NK-92 (cell line): ENCODE results near the gene BMP6.

Experiments used
- DNase-seq: peaks from one replicate; lab custom pipeline; 2025; ENCODE audit not compliant: unreplicated experiment; lab: John Stamatoyannopoulos, UW

Gene BMP6

DNA sequence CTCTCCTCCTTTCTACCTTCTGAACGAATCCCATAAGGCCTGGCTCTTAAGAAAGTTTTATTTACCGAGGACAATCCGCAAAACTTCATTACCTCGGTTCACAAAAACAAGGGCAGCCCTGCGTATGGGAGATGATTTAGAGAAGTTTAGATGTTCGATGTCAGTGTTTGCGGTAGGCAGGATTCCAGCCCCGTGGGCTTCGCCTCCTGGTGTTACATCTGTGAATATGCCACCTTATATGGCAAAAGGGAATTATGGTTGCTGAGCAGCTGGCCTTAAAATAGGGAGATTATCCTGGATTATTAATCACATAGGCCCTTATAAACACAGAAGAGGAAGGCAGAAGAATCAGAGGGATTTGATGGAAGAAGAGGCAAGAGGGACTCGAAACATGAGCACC lies 21.1 kb downstream of the BMP6 start:
- DNase-seq = no peak

DNA sequence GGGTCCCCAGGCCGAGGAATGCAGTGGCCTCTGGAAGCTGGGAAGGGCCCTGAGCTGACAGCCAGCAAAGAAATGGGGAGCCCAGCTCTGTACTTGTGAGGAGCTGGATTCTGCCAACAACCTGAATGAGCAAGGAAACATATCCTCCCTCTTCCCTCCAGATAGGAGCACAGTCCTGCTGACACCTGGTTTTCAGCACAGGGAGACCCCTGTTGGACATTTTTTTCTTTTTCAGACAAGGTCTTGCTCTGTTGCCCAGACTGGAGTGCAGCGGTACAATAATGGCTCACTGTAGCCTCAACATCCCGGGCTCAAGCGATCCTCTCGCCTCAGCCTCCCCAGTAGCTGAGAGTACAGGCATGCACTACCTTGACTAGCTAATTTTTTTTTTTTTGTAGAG lies 21.5 kb downstream of the BMP6 start:
- DNase-seq = no peak

- no peak for DNase-seq
Observed at GRCh38 chr6:7747901-7748504, 22.1 kb downstream of the BMP6 start.

GRCh38 chr6:7749478-7749877 lies 23.6 kb downstream of the BMP6 start:
- no peak for DNase-seq

GRCh38 chr6:7750197-7750596 lies 24.3 kb downstream of the BMP6 start:
- DNase-seq = no peak

DNA sequence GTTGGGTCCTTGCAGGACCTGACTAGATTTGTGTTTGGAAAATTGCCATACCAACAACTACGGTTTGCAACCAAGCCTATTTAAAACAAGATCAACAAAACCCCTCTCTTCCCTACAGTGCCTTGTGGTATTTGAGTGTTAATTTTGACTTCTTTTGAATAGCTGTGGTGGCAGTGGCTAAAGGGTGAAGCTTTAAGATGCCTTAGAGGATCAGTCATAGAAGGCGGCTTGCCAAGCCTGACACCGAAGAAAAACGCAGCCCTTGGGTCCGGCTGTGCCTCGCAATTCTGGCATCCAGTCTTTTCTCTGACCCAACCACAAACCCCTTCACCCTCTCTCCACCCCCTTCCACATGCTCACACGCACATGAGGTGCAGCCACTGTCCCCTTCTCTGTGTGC lies 32.6 kb downstream of the BMP6 start:
- DNase-seq = no peak

GRCh38 chr6:7759320-7759719 lies 33.4 kb downstream of the BMP6 start:
- DNase-seq = no peak

GRCh38 chr6:7761051-7761450 lies 35.2 kb downstream of the BMP6 start:
- DNase-seq = no peak

- no peak for DNase-seq
Observed at GRCh38 chr6:7762760-7763159, 36.9 kb downstream of the BMP6 start.

DNA sequence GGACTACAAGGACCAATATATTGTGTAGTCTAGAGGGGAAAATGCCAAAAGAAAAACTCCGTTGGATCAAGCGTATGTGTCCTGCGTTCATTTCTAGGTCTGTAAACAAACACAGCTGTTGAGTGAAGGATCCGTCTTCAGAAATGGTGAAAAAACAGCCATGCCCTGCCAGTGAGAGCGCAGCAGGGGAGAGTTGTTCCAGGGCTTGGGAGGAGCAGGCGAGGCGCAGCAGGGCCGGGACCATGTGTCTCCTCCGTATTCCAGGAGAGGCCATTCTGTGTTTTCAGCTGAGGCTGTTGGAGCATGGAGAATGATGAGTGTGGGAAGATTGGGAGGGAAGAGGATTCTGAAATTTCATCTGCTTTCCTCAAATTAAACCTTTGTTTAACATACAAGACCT lies 38.0 kb downstream of the BMP6 start:
- DNase-seq = no peak

DNA sequence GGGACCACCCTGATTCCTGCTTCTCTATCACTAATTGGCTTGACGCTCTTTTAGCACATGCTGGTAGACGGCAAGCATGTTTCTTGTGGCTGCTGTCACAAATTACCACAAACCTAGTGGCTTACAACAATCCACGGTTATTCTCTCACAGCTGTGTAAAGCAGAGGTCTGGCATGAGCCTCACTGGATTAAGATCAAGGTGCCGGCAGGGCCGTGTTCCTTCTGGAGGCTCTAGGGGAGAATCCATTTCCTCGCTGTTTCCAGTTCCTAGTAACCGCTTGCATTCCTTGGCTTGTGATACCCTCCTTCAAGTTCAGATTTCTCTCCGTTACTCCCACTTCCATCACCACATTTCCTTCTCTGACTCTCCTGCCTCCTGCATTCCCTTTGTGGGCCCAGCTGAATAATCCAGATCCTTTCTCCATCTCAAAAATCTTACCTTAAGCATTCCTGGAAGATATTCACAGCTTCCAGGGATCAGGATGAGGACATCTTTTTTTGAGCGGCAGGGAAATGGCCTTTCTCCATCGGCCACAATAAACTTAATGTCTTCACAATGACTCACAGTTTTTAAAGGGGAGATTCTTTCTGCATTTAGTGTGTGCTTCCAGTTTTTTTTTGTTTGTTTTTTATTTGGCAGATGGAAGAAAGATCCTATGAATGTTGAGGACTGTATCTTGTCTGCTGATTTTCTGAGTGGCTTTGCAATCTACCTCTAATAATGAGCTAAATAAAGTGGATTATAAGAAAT lies 39.9 kb downstream of the BMP6 start:
- no peak for DNase-seq

DNA sequence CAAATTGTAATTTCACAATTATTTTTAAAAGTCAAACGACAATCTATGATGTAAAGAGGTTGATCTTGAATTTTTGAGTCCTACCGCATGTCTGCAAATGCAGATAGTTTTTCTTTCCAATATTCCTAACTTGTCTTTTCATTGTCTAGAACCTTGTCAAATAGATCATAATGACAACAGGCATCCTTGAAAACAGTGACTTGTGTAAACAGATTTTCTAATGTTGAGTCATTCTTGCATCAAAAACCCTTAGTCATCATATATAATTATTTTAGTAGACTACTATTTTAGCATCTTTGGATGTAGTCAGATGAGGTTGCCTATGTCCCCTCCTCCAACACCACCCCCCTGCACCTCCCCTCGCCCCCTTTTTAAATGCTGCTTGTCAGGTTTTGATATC lies 43.8 kb downstream of the BMP6 start:
- no peak for DNase-seq

GRCh38 chr6:7770111-7770510 lies 44.2 kb downstream of the BMP6 start:
- no peak for DNase-seq

- no peak for DNase-seq
Observed at GRCh38 chr6:7770601-7771000, 44.7 kb downstream of the BMP6 start.

DNA sequence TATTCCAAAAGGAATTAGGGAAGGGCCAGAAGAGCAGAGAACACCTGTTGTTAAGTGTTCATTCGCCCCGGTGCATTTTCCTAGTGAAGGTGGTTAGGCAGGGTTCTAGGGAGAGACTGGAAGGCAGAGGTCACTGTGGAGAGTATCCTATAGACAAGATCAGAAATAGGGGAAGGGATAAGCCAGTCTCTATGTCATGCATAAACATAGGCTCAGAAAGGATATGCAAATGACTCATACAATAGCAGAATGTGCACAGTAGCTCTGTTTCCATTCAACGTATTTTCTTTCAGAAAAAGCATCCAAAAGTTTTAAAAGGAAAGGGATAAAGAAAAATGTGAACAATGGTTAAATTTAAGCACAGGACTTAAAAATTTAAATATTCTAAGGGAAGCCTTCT lies 47.4 kb downstream of the BMP6 start:
- no peak for DNase-seq

- no peak for DNase-seq
Observed at GRCh38 chr6:7773914-7774313, 48.0 kb downstream of the BMP6 start.

GRCh38 chr6:7776509-7776908 lies 50.6 kb downstream of the BMP6 start:
- DNase-seq = no peak

DNA sequence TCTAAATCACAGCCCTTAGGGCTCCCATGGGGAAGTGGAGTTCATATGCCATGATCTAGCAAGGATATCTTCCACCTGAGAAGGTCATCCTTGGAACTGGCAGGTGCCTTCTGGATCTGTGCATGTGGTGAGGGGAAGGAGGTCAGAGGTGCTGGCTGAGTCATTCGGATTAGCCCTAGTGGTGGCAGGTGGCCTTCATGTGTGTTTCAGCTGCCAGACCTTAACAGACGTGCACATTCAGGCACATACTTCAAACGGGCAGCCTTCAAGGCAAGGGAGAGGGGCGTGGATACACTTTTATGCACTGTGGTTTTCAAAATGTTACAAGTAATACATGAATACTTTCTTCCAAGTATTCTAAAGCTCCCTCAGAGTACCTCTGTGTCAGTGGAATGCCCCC lies 51.2 kb downstream of the BMP6 start:
- DNase-seq = no peak

DNA sequence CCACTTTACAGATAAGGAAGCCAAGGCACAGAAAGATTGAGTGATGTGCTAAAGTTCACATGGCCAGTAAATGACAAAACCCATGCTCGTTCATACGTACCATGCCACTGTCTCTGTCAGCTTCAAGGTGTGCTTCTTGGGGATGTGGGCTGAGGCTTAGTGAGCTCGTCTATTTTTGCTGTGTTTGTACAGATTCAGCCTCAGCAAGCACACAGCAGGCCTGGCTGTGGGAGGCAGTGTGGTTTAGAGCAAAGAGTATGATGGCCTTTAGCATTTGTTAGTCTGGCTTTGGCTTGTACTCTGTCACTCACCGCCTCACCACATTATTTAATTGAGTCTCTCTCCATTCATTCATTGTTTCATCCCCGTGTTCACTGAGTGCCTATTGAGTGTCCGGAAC lies 55.3 kb downstream of the BMP6 start:
- DNase-seq = no peak

- no peak for DNase-seq
Observed at GRCh38 chr6:7784248-7784647, 58.3 kb downstream of the BMP6 start.

DNA sequence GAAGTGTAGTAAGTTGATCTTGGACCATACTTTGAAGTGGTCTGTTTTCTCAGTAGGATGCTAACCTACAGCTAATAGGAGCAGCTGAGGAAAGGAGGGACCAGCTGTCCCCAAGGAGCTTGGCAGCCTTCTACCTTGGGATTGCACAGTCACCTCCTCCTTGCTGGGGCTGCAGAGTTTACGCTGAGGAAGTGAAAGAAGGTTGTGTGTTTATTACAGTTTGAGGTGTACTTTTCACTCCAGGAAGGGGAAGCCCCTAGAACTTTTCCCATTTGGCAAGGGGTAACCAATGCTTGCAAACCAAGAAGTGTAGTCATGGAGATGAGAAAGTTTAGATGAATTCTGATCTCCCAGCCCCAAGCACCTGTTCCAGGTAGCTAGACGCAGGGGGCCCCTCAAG lies 58.8 kb downstream of the BMP6 start:
- DNase-seq = no peak

DNA sequence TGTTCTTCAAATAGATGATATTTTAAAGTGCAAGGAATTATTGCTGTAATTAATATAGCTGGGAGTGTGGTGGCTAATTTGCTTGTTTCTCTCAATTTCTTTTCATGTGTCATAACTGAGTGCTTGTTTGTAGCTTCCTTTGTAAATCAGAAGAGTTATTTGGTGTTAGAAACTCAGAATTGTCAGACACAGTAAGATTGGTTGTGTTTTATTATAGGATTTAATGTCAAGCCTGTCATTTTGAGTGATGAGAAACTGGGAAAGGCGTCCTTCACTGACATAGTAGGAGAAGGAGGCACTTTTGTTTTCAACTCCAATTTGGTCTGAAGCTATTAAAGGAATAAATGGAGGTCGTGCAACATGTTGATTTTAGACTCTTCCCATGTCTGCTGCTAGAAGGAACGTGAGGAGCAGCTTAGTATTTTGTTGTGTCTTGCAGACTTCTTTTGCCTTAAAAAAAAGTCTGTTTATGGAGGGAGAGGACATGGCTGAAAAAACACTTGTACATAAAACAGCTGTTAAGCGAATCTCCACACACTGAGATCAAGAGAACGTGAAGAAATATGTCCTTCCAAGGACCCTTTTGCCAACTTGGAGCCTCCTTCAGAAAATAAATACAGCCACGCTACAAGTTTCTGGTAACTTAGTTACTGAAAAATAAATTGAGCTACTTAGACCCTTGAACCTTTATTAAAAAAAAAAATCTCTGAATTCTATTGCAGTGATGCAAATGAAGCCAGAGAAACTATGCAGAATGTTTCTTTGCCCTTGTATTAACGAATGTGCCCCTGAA lies 59.5 kb downstream of the BMP6 start:
- DNase-seq = no peak
